ENCODE measurements around the gene THOC5. TPM values are rescaled to one million over a fixed set of nuclear protein-coding genes. Genes with fewer than 3 reads are reported as not detected.
A peak's percentile ranks its signal among the peaks of the same experiment; 100 is the strongest.
"Not testable (repeated sequence)": the region's sequence is repeated elsewhere in the genome, so short reads cannot be mapped to it uniquely, and the experiment has no call there.

The THOC5 gene
- 10 to 100 TPM; 33.2 to 55.4 (median 48.0) TPM for total RNA-seq

DNA sequence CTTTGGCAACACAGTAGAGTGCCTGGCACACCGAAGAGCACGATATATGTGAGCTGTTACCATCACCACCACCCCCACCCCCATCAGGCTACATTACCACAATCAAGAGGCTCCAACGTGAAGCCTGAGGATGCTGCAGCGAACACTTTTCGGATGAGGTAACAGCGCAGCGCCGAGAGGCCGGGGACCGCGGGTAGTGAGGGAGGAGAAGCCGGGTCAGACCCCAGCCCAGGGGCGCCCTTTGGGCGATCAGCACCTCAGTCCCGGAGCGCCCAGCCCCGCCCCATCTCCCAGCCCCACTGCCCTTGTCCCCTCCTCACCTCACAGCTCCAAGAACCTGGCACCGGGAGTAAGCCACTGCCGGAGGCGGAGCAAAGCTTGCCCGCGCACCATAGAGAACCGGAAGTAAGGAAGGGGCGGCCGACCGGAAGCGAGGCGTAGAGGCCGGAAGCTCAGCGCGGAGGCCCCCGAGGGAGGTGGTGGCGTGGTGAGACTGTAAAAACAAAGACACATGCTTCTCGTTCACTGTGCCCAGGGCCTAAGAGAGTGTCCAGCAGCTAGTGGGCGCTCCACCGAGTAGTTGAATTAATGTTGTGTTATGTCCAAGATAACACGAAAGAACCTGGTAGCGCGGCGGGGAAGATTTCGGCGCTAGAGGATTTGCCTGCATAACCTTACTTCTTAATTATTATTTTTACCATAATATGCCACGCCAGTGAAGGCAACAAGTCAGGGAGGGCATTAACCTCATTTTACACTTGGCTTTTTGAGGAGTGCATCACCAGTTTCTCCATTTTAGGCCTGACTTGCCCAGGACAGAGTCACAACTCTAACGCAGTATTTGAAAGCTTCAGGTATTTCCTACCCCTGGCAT lies at the start of gene THOC5:
Gene THOC5, minus strand, starts transcription at position 407 of the 874 bp plus-strand sequence. CDS start 4,610 bp downstream, outside the sequence.
- no peaks in the 10 kb centered on the region for H3K36me3 ChIP-seq
- intact Hi-C loops (cut with DNase I; ENCODE audit: low total_unique reads): no loop called here

DNA sequence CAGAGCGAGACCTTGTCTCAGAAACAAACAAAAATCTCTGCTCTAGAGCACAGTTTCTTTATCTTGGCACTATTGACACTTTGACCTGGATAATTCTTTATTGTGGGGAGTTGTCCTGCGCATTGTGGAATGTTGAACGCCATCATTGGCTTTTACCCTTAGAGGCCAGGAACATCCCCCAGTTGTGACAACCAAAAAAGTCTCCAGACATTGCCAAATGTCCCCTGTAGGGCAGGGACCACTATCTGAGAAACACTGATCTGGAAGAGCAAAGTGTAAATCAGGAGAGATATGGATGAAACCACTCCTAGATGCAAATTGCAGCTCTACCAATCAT lies 45.1 kb upstream of the THOC5 start:
- Histone ChIP-seq H3K9me3 (no peaks in the 10 kb centered on the region), H3K4me3 (no peak overlapping the region), H3K27me3 (no peaks in the 10 kb centered on the region), H3K4me1 (no peaks in the 10 kb centered on the region), H3K27ac (no peak overlapping the region), H3K36me3 (no peaks in the 10 kb centered on the region)
- DNase-seq (ENCODE audit: low spot score in 2 of 2): no peak
- TF ChIP-seq, protein P1, sequence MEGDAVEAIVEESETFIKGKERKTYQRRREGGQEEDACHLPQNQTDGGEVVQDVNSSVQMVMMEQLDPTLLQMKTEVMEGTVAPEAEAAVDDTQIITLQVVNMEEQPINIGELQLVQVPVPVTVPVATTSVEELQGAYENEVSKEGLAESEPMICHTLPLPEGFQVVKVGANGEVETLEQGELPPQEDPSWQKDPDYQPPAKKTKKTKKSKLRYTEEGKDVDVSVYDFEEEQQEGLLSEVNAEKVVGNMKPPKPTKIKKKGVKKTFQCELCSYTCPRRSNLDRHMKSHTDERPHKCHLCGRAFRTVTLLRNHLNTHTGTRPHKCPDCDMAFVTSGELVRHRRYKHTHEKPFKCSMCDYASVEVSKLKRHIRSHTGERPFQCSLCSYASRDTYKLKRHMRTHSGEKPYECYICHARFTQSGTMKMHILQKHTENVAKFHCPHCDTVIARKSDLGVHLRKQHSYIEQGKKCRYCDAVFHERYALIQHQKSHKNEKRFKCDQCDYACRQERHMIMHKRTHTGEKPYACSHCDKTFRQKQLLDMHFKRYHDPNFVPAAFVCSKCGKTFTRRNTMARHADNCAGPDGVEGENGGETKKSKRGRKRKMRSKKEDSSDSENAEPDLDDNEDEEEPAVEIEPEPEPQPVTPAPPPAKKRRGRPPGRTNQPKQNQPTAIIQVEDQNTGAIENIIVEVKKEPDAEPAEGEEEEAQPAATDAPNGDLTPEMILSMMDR (IDR thresholded peaks at IDR 0.05): no peak
- TF ChIP-seq POLR2AphosphoS5 (IDR thresholded peaks at IDR 0.05) (no peak), POLR2A (IDR thresholded peaks at IDR 0.05) (no peak)
- intact Hi-C loops (cut with DNase I; ENCODE audit: low total_unique reads): no loop called here

More for the DNA sequence above, at the start of gene THOC5:
- Histone ChIP-seq H3K9me3 (no peaks in the 10 kb centered on the region), H3K27ac (peak within 1 kb of the TSS; percentile 85), H3K4me1 (peaks cover 0 to 6% of the 10 kb centered on the region in 2 donors), H3K27me3 (no peaks in the 10 kb centered on the region), H3K4me3 (peak within 1 kb of the TSS; percentile 71 to 83 (median 81))
- TF ChIP-seq, protein P1 (IDR thresholded peaks at IDR 0.05): peak in 2 of 3 donors; percentile 27 to 31
- TF ChIP-seq POLR2AphosphoS5 (IDR thresholded peaks at IDR 0.05): peak; percentile 84 to 93 (median 86)
- peak; percentile 33 for TF ChIP-seq POLR2A (IDR thresholded peaks at IDR 0.05)
- peak; percentile 94 for DNase-seq (ENCODE audit: low spot score in 2 of 2)

DNA sequence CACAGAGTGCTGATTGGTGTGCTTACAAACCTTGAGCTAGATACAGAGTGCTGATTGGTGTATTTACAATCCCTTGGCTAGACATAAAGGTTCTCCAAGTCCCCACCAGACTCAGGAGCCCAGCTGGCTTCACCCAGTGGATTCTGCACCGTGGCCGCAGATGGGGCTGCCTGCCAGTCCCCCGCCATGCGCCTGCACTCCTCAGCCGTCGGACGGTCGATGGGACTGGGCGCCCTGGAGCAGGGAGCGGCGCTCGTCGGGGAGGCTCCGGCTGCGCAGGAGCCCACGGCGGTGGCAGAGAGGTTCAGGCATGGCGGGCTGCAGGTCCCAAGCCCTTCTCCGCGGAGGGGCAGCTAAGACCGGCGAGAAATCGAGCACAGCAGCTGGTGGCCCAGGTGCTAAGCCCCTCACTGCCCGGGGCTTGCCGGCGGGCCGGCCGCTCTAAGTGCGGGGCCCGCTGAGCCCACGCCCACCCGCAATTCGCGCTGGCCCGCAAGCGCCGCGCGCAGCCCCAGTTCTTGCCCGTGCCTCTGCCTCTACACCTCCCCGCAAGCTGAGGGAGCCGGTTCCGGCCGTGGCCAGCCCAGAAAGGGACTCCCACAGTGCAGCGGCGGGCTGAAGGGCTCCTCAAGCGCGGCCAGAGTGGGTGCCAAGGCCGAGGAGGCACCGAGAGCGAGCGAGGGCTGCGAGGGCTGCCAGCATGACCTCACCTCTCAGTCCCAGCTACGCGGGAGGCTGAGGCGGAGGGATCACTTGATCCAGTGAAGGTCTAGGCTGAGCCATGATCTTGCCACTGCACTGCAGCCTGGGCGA lies 44.5 kb upstream of the THOC5 start:
- DNase-seq (ENCODE audit: low spot score in 2 of 2); H3K9me3 ChIP-seq; H3K27me3 ChIP-seq; H3K36me3 ChIP-seq; H3K27ac ChIP-seq; H3K4me3 ChIP-seq; H3K4me1 ChIP-seq; intact Hi-C loops (cut with DNase I; ENCODE audit: low total_unique reads): not testable (repeated sequence)

DNA sequence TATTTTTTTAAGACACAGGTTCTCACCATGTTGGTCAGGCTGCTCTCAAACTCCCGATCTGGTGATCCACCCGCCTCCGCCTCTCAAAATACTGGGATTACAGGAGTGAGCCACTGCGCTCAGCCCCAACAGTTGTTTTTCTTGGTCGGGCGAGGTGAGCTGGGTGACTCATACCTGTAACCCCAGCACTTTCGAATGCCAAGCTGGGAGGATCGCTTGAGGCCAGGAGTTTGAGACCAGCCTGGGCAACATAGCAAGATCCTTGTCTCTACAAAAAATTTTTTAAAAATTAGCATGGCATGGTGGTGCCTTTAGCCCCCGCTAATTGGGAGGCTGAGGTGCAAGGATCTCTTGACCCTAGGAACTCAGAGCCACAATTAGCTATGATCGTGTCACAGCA lies 42.9 kb upstream of the THOC5 start:
- no peak overlapping the region for H3K27ac ChIP-seq
- no peak overlapping the region for H3K4me3 ChIP-seq
- no peaks in the 10 kb centered on the region for H3K9me3 ChIP-seq
- H3K36me3 ChIP-seq: no peaks in the 10 kb centered on the region
- DNase-seq (ENCODE audit: low spot score in 2 of 2): no peak
- H3K27me3 ChIP-seq: no peaks in the 10 kb centered on the region
- H3K4me1 ChIP-seq: no peaks in the 10 kb centered on the region
- no peak for TF ChIP-seq POLR2AphosphoS5 (IDR thresholded peaks at IDR 0.05)
- no peak for TF ChIP-seq POLR2A (IDR thresholded peaks at IDR 0.05)
- TF ChIP-seq, protein P1 (IDR thresholded peaks at IDR 0.05): no peak
- intact Hi-C loops (cut with DNase I; ENCODE audit: low total_unique reads): no loop called here

DNA sequence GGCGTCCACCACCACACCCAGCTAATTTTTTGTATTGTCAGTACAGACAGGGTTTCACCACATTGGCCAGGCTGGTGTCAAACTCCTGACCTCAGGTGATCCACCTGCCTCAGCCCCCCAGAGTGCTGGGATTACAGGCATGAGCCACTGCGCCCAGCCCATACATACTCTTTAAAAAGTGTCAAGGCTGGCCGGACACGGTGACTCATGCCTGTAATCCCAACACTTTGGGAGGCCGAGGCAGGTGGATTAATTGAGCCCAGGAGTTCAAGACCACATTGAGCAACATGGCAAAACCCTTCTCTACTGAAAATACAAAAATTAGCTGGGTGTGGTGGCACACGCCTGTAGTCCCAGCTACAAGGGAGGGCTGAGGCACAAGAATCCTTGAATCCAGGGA lies 40.9 kb upstream of the THOC5 start:
- H3K27ac ChIP-seq; H3K9me3 ChIP-seq; intact Hi-C loops (cut with DNase I; ENCODE audit: low total_unique reads); DNase-seq (ENCODE audit: low spot score in 2 of 2); H3K27me3 ChIP-seq; H3K4me1 ChIP-seq; H3K36me3 ChIP-seq; H3K4me3 ChIP-seq: not testable (repeated sequence)

DNA sequence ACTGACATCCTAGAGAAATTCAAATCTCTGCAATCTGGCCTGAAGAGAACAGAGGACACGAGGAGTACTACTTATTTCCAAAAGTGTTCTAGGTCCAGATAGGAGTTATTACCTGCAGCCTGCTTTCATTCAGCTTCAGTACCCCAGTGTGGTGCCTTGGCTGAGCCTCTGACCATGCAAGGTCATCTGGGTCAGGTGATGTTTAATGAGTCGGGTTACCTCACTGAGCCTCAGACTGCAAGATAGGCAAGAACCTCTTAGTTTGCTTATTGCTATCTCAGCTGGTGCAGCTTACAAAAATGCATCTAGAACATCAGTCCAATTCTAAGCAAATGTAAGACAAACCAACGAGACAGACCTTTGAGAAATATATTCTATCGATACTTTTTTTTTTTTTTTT lies 40.4 kb upstream of the THOC5 start:
- H3K4me1 ChIP-seq: no peaks in the 10 kb centered on the region
- no peaks in the 10 kb centered on the region for H3K27me3 ChIP-seq
- no peak for DNase-seq (ENCODE audit: low spot score in 2 of 2)
- TF ChIP-seq POLR2A (IDR thresholded peaks at IDR 0.05) (no peak), POLR2AphosphoS5 (IDR thresholded peaks at IDR 0.05) (no peak)
- TF ChIP-seq, protein P1 (IDR thresholded peaks at IDR 0.05): no peak
- no peak overlapping the region for H3K4me3 ChIP-seq
- H3K9me3 ChIP-seq: no peaks in the 10 kb centered on the region
- intact Hi-C loops (cut with DNase I; ENCODE audit: low total_unique reads): no loop called here
- H3K36me3 ChIP-seq: no peaks in the 10 kb centered on the region
- no peak overlapping the region for H3K27ac ChIP-seq

All from breast epithelium (tissue), 4 donors.